ENCODE measurements around the gene ADORA3. TPM values are rescaled to one million over a fixed set of nuclear protein-coding genes. Genes with fewer than 3 reads are reported as not detected.

ADORA3 gene
- total RNA-seq, 1 donor from 2014 or later, result not detected

DNA sequence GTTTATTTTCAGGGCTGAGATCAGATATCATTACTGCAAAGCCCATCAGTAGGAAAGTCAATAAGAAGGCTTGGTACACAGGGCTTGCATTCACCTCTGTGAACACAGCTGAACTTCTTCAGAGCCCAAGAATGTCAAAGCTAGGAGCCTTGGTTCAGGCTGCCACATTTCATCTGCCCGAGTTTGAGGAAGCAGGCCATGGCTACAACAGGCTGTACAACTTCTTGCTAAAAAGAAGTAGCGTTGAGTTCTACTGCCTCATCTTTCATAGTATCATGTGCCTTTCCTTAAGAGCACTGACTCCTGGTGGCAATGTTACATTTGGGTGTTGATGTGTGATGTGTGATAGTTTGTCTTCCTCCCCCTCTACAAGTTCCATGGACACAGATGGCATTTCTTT lies 19.6 kb downstream of the ADORA3 start:
- no peaks in the 10 kb centered on the region for H3K79me2 ChIP-seq (ENCODE audit: insufficient read depth, low read length)
- no peak overlapping the region for H3K27ac Mint-ChIP-seq (ENCODE audit: unreplicated experiment)
- H3K4me3 Mint-ChIP-seq (ENCODE audit: unreplicated experiment), result no peak overlapping the region
- H3K27me3 ChIP-seq (ENCODE audit: insufficient read depth, low read length), result peaks cover 3% of the 10 kb centered on the region
- no peaks in the 10 kb centered on the region for H3K36me3 ChIP-seq (ENCODE audit: insufficient read depth, low read length)
- TF ChIP-seq EZH2 (IDR thresholded peaks at IDR 0.05; ENCODE audit: insufficient read depth, low read length), result no peak
- TF ChIP-seq, protein P1, sequence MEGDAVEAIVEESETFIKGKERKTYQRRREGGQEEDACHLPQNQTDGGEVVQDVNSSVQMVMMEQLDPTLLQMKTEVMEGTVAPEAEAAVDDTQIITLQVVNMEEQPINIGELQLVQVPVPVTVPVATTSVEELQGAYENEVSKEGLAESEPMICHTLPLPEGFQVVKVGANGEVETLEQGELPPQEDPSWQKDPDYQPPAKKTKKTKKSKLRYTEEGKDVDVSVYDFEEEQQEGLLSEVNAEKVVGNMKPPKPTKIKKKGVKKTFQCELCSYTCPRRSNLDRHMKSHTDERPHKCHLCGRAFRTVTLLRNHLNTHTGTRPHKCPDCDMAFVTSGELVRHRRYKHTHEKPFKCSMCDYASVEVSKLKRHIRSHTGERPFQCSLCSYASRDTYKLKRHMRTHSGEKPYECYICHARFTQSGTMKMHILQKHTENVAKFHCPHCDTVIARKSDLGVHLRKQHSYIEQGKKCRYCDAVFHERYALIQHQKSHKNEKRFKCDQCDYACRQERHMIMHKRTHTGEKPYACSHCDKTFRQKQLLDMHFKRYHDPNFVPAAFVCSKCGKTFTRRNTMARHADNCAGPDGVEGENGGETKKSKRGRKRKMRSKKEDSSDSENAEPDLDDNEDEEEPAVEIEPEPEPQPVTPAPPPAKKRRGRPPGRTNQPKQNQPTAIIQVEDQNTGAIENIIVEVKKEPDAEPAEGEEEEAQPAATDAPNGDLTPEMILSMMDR (IDR thresholded peaks at IDR 0.05; ENCODE audit: insufficient read depth, low read depth, low read length), result no peak
- no peak overlapping the region for H2AFZ ChIP-seq (ENCODE audit: low read depth, low read length)
- no peaks in the 10 kb centered on the region for H3K4me1 ChIP-seq (ENCODE audit: insufficient read depth, low read length)
- H3K4me2 ChIP-seq (ENCODE audit: low read length), result no peak overlapping the region
- no peaks in the 10 kb centered on the region for H3K9me3 Mint-ChIP-seq (ENCODE audit: unreplicated experiment)
- no peak overlapping the region for H3K4me3 ChIP-seq (ENCODE audit: insufficient read depth, low read depth, low read length)
- peaks cover 18% of the 10 kb centered on the region for H3K27me3 Mint-ChIP-seq (ENCODE audit: low read depth, unreplicated experiment)
- no peak overlapping the region for H3K9ac ChIP-seq (ENCODE audit: low read length)
- peaks cover 7% of the 10 kb centered on the region for H3K4me1 Mint-ChIP-seq (ENCODE audit: low read depth, unreplicated experiment)
- H3K27ac ChIP-seq (ENCODE audit: low read depth, low read length), result no peak overlapping the region
- H3K9me3 ChIP-seq (ENCODE audit: insufficient read depth, low read depth, low read length), result no peaks in the 10 kb centered on the region
- no peaks in the 10 kb centered on the region for H4K20me1 ChIP-seq (ENCODE audit: insufficient read depth, low read length)
- DNase-seq (ENCODE audit: low read depth) (no peak), FAIRE-seq (no peak)
- no peaks in the 10 kb centered on the region for H3K36me3 Mint-ChIP-seq (ENCODE audit: low read depth, unreplicated experiment)

DNA sequence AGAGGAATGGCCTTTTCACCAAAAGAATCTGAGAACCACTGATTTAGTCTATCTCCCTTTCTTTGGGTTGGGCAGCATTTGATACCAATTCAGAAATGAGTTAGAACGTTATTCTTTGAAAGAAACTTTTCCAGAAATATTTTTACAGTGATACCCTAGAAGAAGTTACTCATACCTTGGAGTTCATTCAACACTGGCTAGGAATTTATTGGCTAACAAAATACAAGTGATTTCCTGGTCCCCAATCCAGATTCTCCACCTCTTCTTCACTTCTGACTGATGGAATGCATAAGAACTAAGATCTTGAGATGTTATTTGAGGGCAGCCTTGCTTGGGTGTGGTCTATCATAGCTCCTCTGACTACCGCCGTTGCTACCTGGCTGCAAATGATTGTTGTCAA lies 20.3 kb downstream of the ADORA3 start:
- Mint-ChIP-seq H3K9me3 (ENCODE audit: unreplicated experiment) (no peaks in the 10 kb centered on the region), H3K36me3 (ENCODE audit: low read depth, unreplicated experiment) (no peaks in the 10 kb centered on the region), H3K27ac (ENCODE audit: unreplicated experiment) (no peak overlapping the region), H3K4me3 (ENCODE audit: unreplicated experiment) (no peak overlapping the region), H3K4me1 (ENCODE audit: low read depth, unreplicated experiment) (peaks cover 7% of the 10 kb centered on the region), H3K27me3 (ENCODE audit: low read depth, unreplicated experiment) (peaks cover 11% of the 10 kb centered on the region)
- Histone ChIP-seq H3K27me3 (ENCODE audit: insufficient read depth, low read length) (peaks cover 3% of the 10 kb centered on the region), H3K27ac (ENCODE audit: low read depth, low read length) (no peak overlapping the region), H2AFZ (ENCODE audit: low read depth, low read length) (no peak overlapping the region), H3K4me3 (ENCODE audit: insufficient read depth, low read depth, low read length) (no peak overlapping the region), H3K36me3 (ENCODE audit: insufficient read depth, low read length) (no peaks in the 10 kb centered on the region), H3K4me1 (ENCODE audit: insufficient read depth, low read length) (no peaks in the 10 kb centered on the region), H3K9me3 (ENCODE audit: insufficient read depth, low read depth, low read length) (no peaks in the 10 kb centered on the region), H4K20me1 (ENCODE audit: insufficient read depth, low read length) (no peaks in the 10 kb centered on the region), H3K9ac (ENCODE audit: low read length) (no peak overlapping the region), H3K4me2 (ENCODE audit: low read length) (no peak overlapping the region), H3K79me2 (ENCODE audit: insufficient read depth, low read length) (no peaks in the 10 kb centered on the region)
- FAIRE-seq (no peak), DNase-seq (ENCODE audit: low read depth) (peak; percentile 35)
- TF ChIP-seq, protein P1 (IDR thresholded peaks at IDR 0.05; ENCODE audit: insufficient read depth, low read depth, low read length), result no peak

DNA sequence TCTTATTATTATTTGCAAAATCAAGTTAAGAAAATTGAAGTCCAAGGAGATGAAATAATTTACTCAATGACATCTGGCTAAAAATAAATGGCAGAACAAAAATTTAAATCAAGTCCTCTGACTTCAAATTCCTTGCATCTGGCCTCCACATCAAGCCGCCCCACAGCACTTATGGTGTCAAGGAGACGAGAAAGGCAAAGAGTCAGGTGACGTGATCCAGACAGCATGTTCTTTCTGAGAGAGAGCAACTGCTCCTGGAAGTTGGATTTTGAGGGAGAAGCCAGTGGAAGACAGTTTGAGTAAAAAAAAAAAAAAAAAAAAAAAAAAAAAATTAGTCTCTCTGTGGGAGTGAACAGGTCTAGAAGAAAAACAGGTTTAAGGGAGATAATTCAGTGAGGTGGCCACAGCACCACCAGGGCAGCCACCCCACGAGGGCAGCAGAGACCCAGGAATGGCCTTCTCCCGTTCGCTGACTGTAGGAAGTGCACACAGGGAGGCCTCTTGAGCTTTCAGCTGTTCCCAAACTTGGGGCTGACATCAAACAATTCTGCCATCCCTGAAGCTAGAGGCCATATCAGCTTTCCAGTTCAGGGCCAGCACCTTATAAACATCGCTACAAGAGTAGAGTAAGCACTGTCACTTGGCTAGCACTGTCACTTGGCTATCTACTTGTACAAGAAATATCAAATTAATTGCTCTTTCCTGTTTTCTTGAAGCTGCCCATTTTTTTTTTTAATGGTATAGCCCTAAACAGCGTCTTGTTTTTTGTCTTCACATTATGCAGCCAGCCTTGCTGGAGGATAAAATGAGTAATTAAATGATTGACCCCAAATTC lies 21.8 kb downstream of the ADORA3 start:
- Histone ChIP-seq H3K27me3 (ENCODE audit: insufficient read depth, low read length) (peaks cover 3% of the 10 kb centered on the region), H3K4me3 (ENCODE audit: insufficient read depth, low read depth, low read length) (no peak overlapping the region), H3K27ac (ENCODE audit: low read depth, low read length) (no peak overlapping the region), H2AFZ (ENCODE audit: low read depth, low read length) (peak overlapping the region; percentile 8), H3K79me2 (ENCODE audit: insufficient read depth, low read length) (no peaks in the 10 kb centered on the region), H3K36me3 (ENCODE audit: insufficient read depth, low read length) (no peaks in the 10 kb centered on the region), H3K4me2 (ENCODE audit: low read length) (no peak overlapping the region), H4K20me1 (ENCODE audit: insufficient read depth, low read length) (no peaks in the 10 kb centered on the region), H3K9ac (ENCODE audit: low read length) (no peak overlapping the region), H3K9me3 (ENCODE audit: insufficient read depth, low read depth, low read length) (no peaks in the 10 kb centered on the region), H3K4me1 (ENCODE audit: insufficient read depth, low read length) (no peaks in the 10 kb centered on the region)
- no peak for FAIRE-seq
- Mint-ChIP-seq H3K4me3 (ENCODE audit: unreplicated experiment) (no peak overlapping the region), H3K36me3 (ENCODE audit: low read depth, unreplicated experiment) (no peaks in the 10 kb centered on the region), H3K9me3 (ENCODE audit: unreplicated experiment) (no peaks in the 10 kb centered on the region), H3K27ac (ENCODE audit: unreplicated experiment) (no peak overlapping the region), H3K4me1 (ENCODE audit: low read depth, unreplicated experiment) (peaks cover 8% of the 10 kb centered on the region), H3K27me3 (ENCODE audit: low read depth, unreplicated experiment) (peaks cover 9% of the 10 kb centered on the region)
- peak; percentile 32 for DNase-seq (ENCODE audit: low read depth)
- TF ChIP-seq, protein P1 (IDR thresholded peaks at IDR 0.05; ENCODE audit: insufficient read depth, low read depth, low read length), result peak; percentile 75
- no peak for TF ChIP-seq EZH2 (IDR thresholded peaks at IDR 0.05; ENCODE audit: insufficient read depth, low read length)

Measured in astrocyte (in vitro differentiated cells and primary cell).